Stimulated activated CD4-positive, alpha-beta T cell treated with anti-CD3 and anti-CD28 coated beads, Interleukin-12 subunit alpha, Interleukin-12 subunit beta, amount 100 ng/mL, for 48 hours (primary cell): ENCODE data around the gene THOP1.
A peak's percentile ranks its signal among the peaks of the same experiment; 100 is the strongest.
"Not testable (repeated sequence)": the region's sequence is repeated elsewhere in the genome, so short reads cannot be mapped to it uniquely, and the experiment has no call there.

Experiments used
- DNase-seq, 3 donors: peaks; one replicate each; pipeline ENCODE4 v3.0.0-alpha.2; 2020; ENCODE audit warnings: low read depth in 2 of 3, low spot score in 1 of 3

THOP1 gene

GRCh38 chr19:2815191-2815614 is 29.9 kb downstream of the THOP1 start:
- DNase-seq, result no peak

- no peak for DNase-seq
Measured at GRCh38 chr19:2815923-2816322, 30.6 kb downstream of the THOP1 start.

- DNase-seq, result no peak
Measured at GRCh38 chr19:2816641-2817040, 31.3 kb downstream of the THOP1 start.

GRCh38 chr19:2817237-2817829 is 32.0 kb downstream of the THOP1 start:
- not testable (repeated sequence) for DNase-seq

GRCh38 chr19:2819540-2820111 is 34.3 kb downstream of the THOP1 start, which contains the start of gene ZNF554:
Gene ZNF554, plus strand, starts transcription at chr19:2819868. Its CDS starts 204 bp downstream, at chr19:2820072.
- peak; percentile 94 to 98 (median 94) for DNase-seq

GRCh38 chr19:2820112-2820702 is 34.9 kb downstream of the THOP1 start:
- DNase-seq, result no peak

- DNase-seq, result no peak
Measured at GRCh38 chr19:2822846-2823245, 37.5 kb downstream of the THOP1 start.

GRCh38 chr19:2823646-2824045 is 38.3 kb downstream of the THOP1 start:
- no peak for DNase-seq

GRCh38 chr19:2824129-2824528 is 38.8 kb downstream of the THOP1 start:
- no peak for DNase-seq

- DNase-seq, result no peak
Measured at GRCh38 chr19:2827022-2827421, 41.7 kb downstream of the THOP1 start.

- DNase-seq, result no peak
Measured at GRCh38 chr19:2827840-2828489, 42.7 kb downstream of the THOP1 start.

GRCh38 chr19:2834294-2834871 is 49.1 kb downstream of the THOP1 start:
- no peak for DNase-seq

GRCh38 chr19:2837430-2837829 is 52.1 kb downstream of the THOP1 start:
- no peak for DNase-seq

- peak; percentile 96 to 97 (median 96) for DNase-seq
Measured at GRCh38 chr19:2840794-2841791, 55.8 kb downstream of the THOP1 start, which contains the start of gene ZNF555. Gene ZNF555, plus strand, starts transcription at chr19:2841475. Its CDS starts 98 bp downstream, at chr19:2841573.

GRCh38 chr19:2841855-2842574 is 56.7 kb downstream of the THOP1 start:
- no peak for DNase-seq

- DNase-seq, result no peak
Measured at GRCh38 chr19:2845107-2845506, 59.8 kb downstream of the THOP1 start.

- DNase-seq, result no peak
Measured at GRCh38 chr19:2846180-2846894, 61.0 kb downstream of the THOP1 start.

- DNase-seq, result no peak
Measured at GRCh38 chr19:2847507-2847906, 62.2 kb downstream of the THOP1 start.

GRCh38 chr19:2848616-2849015 is 63.3 kb downstream of the THOP1 start:
- DNase-seq, result no peak
